IMR-90 (cell line): ENCODE results near the gene UBA1. TPM values are rescaled to one million over a fixed set of nuclear protein-coding genes. Genes with fewer than 3 reads are reported as not detected.

Experiments
- ATAC-seq: fragments of 200-7000 bp; cut with Tn5 transposase; 2 replicates; pipeline ENCODE4 v1.9.1; 2020; ENCODE audit warnings: low read depth, mild to moderate bottlenecking, moderate library complexity
- BruUV-seq: library from RNA; stranded (reverse); fragments of 400-500 nt; replicated peaks from 2 replicates; lab custom pipeline; 2021; lab: Mats Ljungman, UMichigan
- CTCF ChIA-PET: fragments of 300-600 bp; formaldehyde crosslinking; extraction: SDS; loops from one replicate; lab custom pipeline; 2021; ENCODE audit warnings: antibody characterized with exemption; lab: Yijun Ruan, JAX
- POLR2A ChIA-PET: fragments of 300-600 bp; sonication (Branson Sonifier 250); formaldehyde crosslinking; loops from one replicate; lab custom pipeline; 2022; ENCODE audit warnings: antibody characterized with exemption; ENCODE audit not compliant: unreplicated experiment; lab: Charles Lee
- DNase-seq: peaks from one replicate; pipeline ENCODE4 v3.0.0; 2013
- H2AFZ ChIP-seq: replicated peaks from 2 replicates; pipeline ENCODE3; 2013; ENCODE audit warnings: low read length, mild to moderate bottlenecking; ENCODE audit not compliant: poor library complexity
- H2AK5ac ChIP-seq: 2 replicates; pipeline ENCODE4 v1.6.1; 2013; ENCODE audit warnings: low read depth, low read length, inconsistent platforms
- H2AK9ac ChIP-seq: replicated peaks from 2 replicates; pipeline ENCODE3; 2013; ENCODE audit warnings: mild to moderate bottlenecking, low read depth, low read length, moderate library complexity; ENCODE audit not compliant: poor library complexity
- H2BK120ac ChIP-seq: 2 replicates; pipeline ENCODE4 v1.6.1; 2013; ENCODE audit warnings: low read depth, low read length, inconsistent platforms
- H2BK15ac ChIP-seq: 3 replicates; pipeline ENCODE4 v1.6.1; 2013; ENCODE audit warnings: low read depth, low read length, inconsistent platforms
- H2BK20ac ChIP-seq: 2 replicates; pipeline ENCODE4 v1.6.1; 2013; ENCODE audit warnings: low read depth, mild to moderate bottlenecking, inconsistent platforms, low read length, moderate library complexity
- H2BK5ac ChIP-seq: 2 replicates; pipeline ENCODE4 v1.6.1; 2013; ENCODE audit warnings: mild to moderate bottlenecking, low read depth, low read length, inconsistent platforms; ENCODE audit not compliant: poor library complexity, severe bottlenecking
- H3K14ac ChIP-seq: replicated peaks from 2 replicates; pipeline ENCODE4 v1.6.1; 2013; ENCODE audit warnings: low read depth, low read length, inconsistent platforms
- H3K18ac ChIP-seq: 2 replicates; pipeline ENCODE4 v1.6.1; 2013; ENCODE audit warnings: low read depth, low read length, control low read depth
- H3K23ac ChIP-seq: 2 replicates; pipeline ENCODE4 v1.6.1; 2013; ENCODE audit warnings: low read depth, low read length, inconsistent platforms
- H3K27ac ChIP-seq: 2 replicates; pipeline ENCODE4 v1.5.1; 2013; ENCODE audit warnings: mild to moderate bottlenecking, control low read depth, low read length; ENCODE audit not compliant: insufficient read depth
- H3K27me3 ChIP-seq: 2 replicates; pipeline ENCODE4 v1.6.1; 2013; ENCODE audit warnings: low read length; ENCODE audit not compliant: control insufficient read depth, insufficient read depth
- H3K36me3 ChIP-seq: 2 replicates; pipeline ENCODE4 v1.6.1; 2013; ENCODE audit warnings: low read length, mixed read lengths; ENCODE audit not compliant: control insufficient read depth, insufficient read depth
- H3K4ac ChIP-seq: 2 replicates; pipeline ENCODE4 v1.6.1; 2013; ENCODE audit warnings: low read depth, low read length, inconsistent platforms
- H3K4me1 ChIP-seq: 2 replicates; pipeline ENCODE4 v1.6.1; 2013; ENCODE audit warnings: low read length, mixed read lengths; ENCODE audit not compliant: control insufficient read depth, insufficient read depth
- H3K4me2 ChIP-seq: 2 replicates; pipeline ENCODE4 v1.6.1; 2013; ENCODE audit warnings: low read depth, mild to moderate bottlenecking, control low read depth, low read length, moderate library complexity
- H3K4me3 ChIP-seq: 2 replicates; pipeline ENCODE4 v1.5.1; 2013; ENCODE audit warnings: low read depth, mild to moderate bottlenecking, control low read depth, low read length, moderate library complexity; ENCODE audit not compliant: insufficient read depth
- H3K56ac ChIP-seq: 2 replicates; pipeline ENCODE4 v1.6.1; 2013; ENCODE audit warnings: low read length, inconsistent platforms; ENCODE audit not compliant: insufficient read depth; ENCODE audit errors: extremely low read depth
- H3K79me1 ChIP-seq, 2 experiments: 2 replicates each; pipeline ENCODE4 v1.6.1; 2013; ENCODE audit warnings: low read length in 2 of 2, inconsistent platforms in 1 of 2, low read depth in 1 of 2
- H3K9ac ChIP-seq: 2 replicates; pipeline ENCODE4 v1.6.1; 2013; ENCODE audit warnings: low read depth, low read length, control low read depth
- H3K9me1 ChIP-seq: 2 replicates; pipeline ENCODE4 v1.6.1; 2013; ENCODE audit warnings: low read length, inconsistent platforms; ENCODE audit not compliant: insufficient read depth
- H3K9me3 ChIP-seq: 2 replicates; pipeline ENCODE4 v1.6.1; 2013; ENCODE audit warnings: low read length; ENCODE audit not compliant: control insufficient read depth, insufficient read depth
- H4K20me1 ChIP-seq: 2 replicates; pipeline ENCODE4 v1.6.1; 2013; ENCODE audit warnings: low read length, inconsistent platforms; ENCODE audit not compliant: insufficient read depth
- H4K5ac ChIP-seq: 2 replicates; pipeline ENCODE4 v1.6.1; 2013; ENCODE audit warnings: mild to moderate bottlenecking, low read depth, low read length, control low read depth
- H4K8ac ChIP-seq, 2 experiments: 2 replicates each; pipeline ENCODE4 v1.6.1; 2013; ENCODE audit warnings: low read depth in 2 of 2, low read length in 2 of 2, control low read depth in 1 of 2, inconsistent platforms in 1 of 2
- H4K91ac ChIP-seq: 2 replicates; pipeline ENCODE4 v1.6.1; 2013; ENCODE audit warnings: low read depth, low read length, inconsistent platforms; ENCODE audit not compliant: insufficient read depth
- BHLHE40 ChIP-seq: fragments of 150-350 bp; IDR thresholded peaks from 2 replicates; pipeline ENCODE4 v1.6.1; 2016; ENCODE audit warnings: mild to moderate bottlenecking, low read depth, low read length
- CEBPB ChIP-seq: IDR thresholded peaks from 2 replicates; pipeline ENCODE4 v1.6.1; 2012; ENCODE audit warnings: low read depth, low read length, improper control_type of control experiment
- CHD1 ChIP-seq: IDR thresholded peaks from 2 replicates; pipeline ENCODE4 v1.6.1; 2012; ENCODE audit warnings: low read depth, low read length, improper control_type of control experiment
- CTCF ChIP-seq: conservative IDR thresholded peaks from 2 replicates; pipeline ENCODE4 v1.5.1; 2012; ENCODE audit warnings: mild to moderate bottlenecking, low read depth, low read length, improper control_type of control experiment
- FOS ChIP-seq: fragments of 150-350 bp; IDR thresholded peaks from 2 replicates; pipeline ENCODE4 v1.6.1; 2016; ENCODE audit warnings: low read depth, low read length
- MAFK ChIP-seq: IDR thresholded peaks from 2 replicates; pipeline ENCODE4 v1.6.1; 2012; ENCODE audit warnings: low read depth, low read length, improper control_type of control experiment
- MAZ ChIP-seq: IDR thresholded peaks from 2 replicates; pipeline ENCODE4 v1.6.1; 2012; ENCODE audit warnings: low read depth, mild to moderate bottlenecking, low read length, improper control_type of control experiment, moderate library complexity, borderline replicate concordance
- MXI1 ChIP-seq: IDR thresholded peaks from 2 replicates; pipeline ENCODE4 v1.6.1; 2012; ENCODE audit warnings: low read depth, mild to moderate bottlenecking, low read length, moderate library complexity, borderline replicate concordance
- NFE2L2 ChIP-seq: fragments of 150-350 bp; IDR thresholded peaks from 2 replicates; pipeline ENCODE4 v1.6.1; 2016; ENCODE audit warnings: low read depth, mild to moderate bottlenecking, low read length
- POLR2A ChIP-seq: IDR thresholded peaks from 2 replicates; pipeline ENCODE4 v1.6.1; 2012; ENCODE audit warnings: mild to moderate bottlenecking, low read depth, low read length
- RAD21 ChIP-seq: IDR thresholded peaks from 2 replicates; pipeline ENCODE4 v1.6.1; 2012; ENCODE audit warnings: low read length, improper control_type of control experiment
- RCOR1 ChIP-seq: IDR thresholded peaks from 2 replicates; pipeline ENCODE4 v1.6.1; 2012; ENCODE audit warnings: mild to moderate bottlenecking, low read length, improper control_type of control experiment; ENCODE audit not compliant: insufficient replicate concordance
- RFX5 ChIP-seq: IDR thresholded peaks from 2 replicates; pipeline ENCODE4 v1.8.0; 2012; ENCODE audit warnings: low read depth, mild to moderate bottlenecking, low read length, moderate library complexity
- SMC3 ChIP-seq: fragments of 150-350 bp; IDR thresholded peaks from 2 replicates; pipeline ENCODE4 v1.6.1; 2016; ENCODE audit warnings: low read depth, mild to moderate bottlenecking, antibody characterized with exemption, low read length, moderate library complexity
- USF2 ChIP-seq: fragments of 150-350 bp; IDR thresholded peaks from 2 replicates; pipeline ENCODE4 v1.6.1; 2017; ENCODE audit warnings: mild to moderate bottlenecking, antibody characterized with exemption, low read length, low read depth
- WGBS, 2 experiments: methylation state at CpG; one replicate each; pipeline versions ENCODE4 v1.1.5 to v1.1.7; 2013; ENCODE audit warnings: missing lambda C conversion rate in 2 of 2; ENCODE audit not compliant: insufficient read length in 1 of 2; ENCODE audit errors: extremely low coverage in 2 of 2; 5-methylcytosine and 5-hydroxymethylcytosine counted together
- dilution Hi-C: fragments of 300-500 bp; cut with HindIII; formaldehyde crosslinking; loops from one replicate; pipeline ENCODE4 v1.14.3; 2018; ENCODE audit warnings: low sequenced_read_pairs; ENCODE audit not compliant: unreplicated experiment
- in situ Hi-C: fragments of 300-500 bp; cut with MboI; formaldehyde crosslinking; loops from 3 replicates; pipeline ENCODE4 v1.14.3; 2019; ENCODE audit warnings: low sequenced_read_pairs, inconsistent platforms, mixed read lengths
- intact Hi-C: fragments of 100-400 bp; cut with micrococcal nuclease; formaldehyde crosslinking; loops from 2 replicates; pipeline ENCODE4 v1.10.0; 2022
- polyA plus RNA-seq, 3 experiments: library from polyadenylated mRNA; depleted of rRNA; stranded (reverse); fragments of >200 nt; gene quantifications; 2 replicates each; pipeline ENCODE4 v1.2.3, GENCODE V29; 2012; ENCODE audit warnings: low replicate concordance in 1 of 3
- total RNA-seq: library from RNA; depleted of rRNA; stranded (reverse); fragments of >200 nt; gene quantifications from 2 replicates; pipeline ENCODE4 v1.2.3, GENCODE V29; 2012
- TF ChIP-seq, protein P1 (sequence below): fragments of 150-350 bp; IDR thresholded peaks from 2 replicates; pipeline ENCODE4 v1.6.1; 2016; ENCODE audit warnings: low read depth, mild to moderate bottlenecking, low read length, moderate library complexity, borderline replicate concordance

Gene UBA1
- total and polyA plus RNA-seq, 2 of the 4 experiments (the other 2 are of a cell fraction), result 299 to 343 TPM

- Histone ChIP-seq H3K9me3 (no peaks in the 10 kb centered on the region), H2BK20ac (no peak overlapping the region), H4K91ac (no peak overlapping the region), H3K4ac (no peak overlapping the region), H4K20me1 (peaks cover 82% of the 10 kb centered on the region), H3K79me1 (peaks cover 34 to 69% of the 10 kb centered on the region in 2 experiments), H3K9me1 (peaks cover 5% of the 10 kb centered on the region; the same call in 1 of the 2 replicates), H2AK5ac (no peak overlapping the region), H3K56ac (no peak overlapping the region), H3K23ac (no peak overlapping the region), H2AFZ (no peak overlapping the region), H3K4me3 (no peak overlapping the region), H2BK15ac (no peak overlapping the region), H4K5ac (no peak overlapping the region), H3K4me2 (no peak overlapping the region), H3K14ac (no peak overlapping the region), H2BK5ac (no peak overlapping the region), H3K18ac (no peak overlapping the region), H3K4me1 (peaks cover 24% of the 10 kb centered on the region), H3K27ac (no peak overlapping the region), H3K9ac (no peak overlapping the region), H2AK9ac (no peak overlapping the region), H3K36me3 (peaks cover 66% of the 10 kb centered on the region), H2BK120ac (no peak overlapping the region), H4K8ac (no peak overlapping the region), H3K27me3 (no peaks in the 10 kb centered on the region; the same call in 1 of the 2 replicates)
- intact Hi-C loops, result no loop called here
- TF ChIP-seq FOS (no peak), MAFK (no peak), CTCF (no peak), CHD1 (no peak), RCOR1 (no peak), MXI1 (no peak), POLR2A (no peak), SMC3 (no peak), RAD21 (no peak), CEBPB (no peak), MAZ (no peak), RFX5 (no peak), BHLHE40 (no peak), USF2 (no peak), NFE2L2 (no peak)
- TF ChIP-seq, protein P1, sequence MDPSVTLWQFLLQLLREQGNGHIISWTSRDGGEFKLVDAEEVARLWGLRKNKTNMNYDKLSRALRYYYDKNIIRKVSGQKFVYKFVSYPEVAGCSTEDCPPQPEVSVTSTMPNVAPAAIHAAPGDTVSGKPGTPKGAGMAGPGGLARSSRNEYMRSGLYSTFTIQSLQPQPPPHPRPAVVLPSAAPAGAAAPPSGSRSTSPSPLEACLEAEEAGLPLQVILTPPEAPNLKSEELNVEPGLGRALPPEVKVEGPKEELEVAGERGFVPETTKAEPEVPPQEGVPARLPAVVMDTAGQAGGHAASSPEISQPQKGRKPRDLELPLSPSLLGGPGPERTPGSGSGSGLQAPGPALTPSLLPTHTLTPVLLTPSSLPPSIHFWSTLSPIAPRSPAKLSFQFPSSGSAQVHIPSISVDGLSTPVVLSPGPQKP, result no peak
- DNase-seq (no peak), ATAC-seq (no peak)
- no TSS peak for BruUV-seq
- ChIA-PET POLR2A (no interaction called here), CTCF (no interaction called here)
- dilution Hi-C loops, result no loop called here
- in situ Hi-C loops, result loop anchor here (10.0 kb wide), 2 partner anchors 186 to 326 kb away; no protein-coding TSS in a partner anchor
- WGBS, 2 experiments, result 89% methylated on average over 10 of the region's 15 CpGs; no CpG with 5 or more reads in 1 of the 2 experiments
These were observed 5.1 kb downstream of the UBA1 start for GRCh38 chrX:47198687-47199080.
